DOHH2 (cell line): ENCODE results near the gene KLRC2.

Source experiments
- H3F3A ChIP-seq: fragments of 200-600 bp; sonication (generic), shearing (Covaris generic); 2 replicates; pipeline ENCODE4 v1.6.0; 2016; ENCODE audit warnings: antibody characterized with exemption, mild to moderate bottlenecking; ENCODE audit not compliant: control insufficient read depth, insufficient read depth
- H3K27ac ChIP-seq: fragments of 200-600 bp; sonication (generic); 2 replicates; pipeline ENCODE4 v1.5.1; 2014; ENCODE audit warnings: low read depth, mild to moderate bottlenecking, low read length, moderate library complexity
- H3K27me3 ChIP-seq: fragments of 200-600 bp; sonication (generic); 2 replicates; pipeline ENCODE4 v1.6.1; 2014; ENCODE audit warnings: mild to moderate bottlenecking, low read length, mixed read lengths; ENCODE audit not compliant: control insufficient read depth
- H3K36me3 ChIP-seq: fragments of 200-600 bp; sonication (generic); 2 replicates; pipeline ENCODE4 v1.6.1; 2014; ENCODE audit warnings: mild to moderate bottlenecking, low read length, moderate library complexity, mixed read lengths; ENCODE audit not compliant: control insufficient read depth
- H3K4me1 ChIP-seq: fragments of 200-600 bp; sonication (generic); 2 replicates; pipeline ENCODE4 v1.6.1; 2014; ENCODE audit warnings: mild to moderate bottlenecking, low read length, mixed read lengths; ENCODE audit not compliant: control insufficient read depth
- H3K4me2 ChIP-seq: fragments of 200-600 bp; sonication (generic); 2 replicates; pipeline ENCODE4 v1.6.0; 2014; ENCODE audit warnings: mild to moderate bottlenecking, low read length, moderate library complexity
- H3K4me3 ChIP-seq: fragments of 200-600 bp; sonication (generic); 2 replicates; pipeline ENCODE4 v1.5.1; 2014; ENCODE audit warnings: mild to moderate bottlenecking, low read length, mixed read lengths
- H3K79me2 ChIP-seq: fragments of 200-600 bp; sonication (generic); 2 replicates; pipeline ENCODE4 v1.6.1; 2014; ENCODE audit warnings: mild to moderate bottlenecking, low read length, mixed read lengths; ENCODE audit not compliant: control insufficient read depth
- H3K9me2 ChIP-seq: fragments of 200-600 bp; sonication (generic); replicated peaks from 2 replicates; pipeline ENCODE4 v1.6.1; 2014; ENCODE audit warnings: mild to moderate bottlenecking, low read length, mixed read lengths; ENCODE audit not compliant: control insufficient read depth
- H3K9me3 ChIP-seq: fragments of 200-600 bp; sonication (generic); 2 replicates; pipeline ENCODE4 v1.6.1; 2014; ENCODE audit warnings: antibody characterized with exemption, low read length, mixed read lengths; ENCODE audit not compliant: control insufficient read depth, insufficient read depth
- H4K20me1 ChIP-seq: fragments of 200-600 bp; sonication (generic); 2 replicates; pipeline ENCODE4 v1.6.0; 2014; ENCODE audit warnings: low read depth, mild to moderate bottlenecking, antibody characterized with exemption, low read length, moderate library complexity; ENCODE audit not compliant: control insufficient read depth, insufficient read depth
- CTCF ChIP-seq: fragments of 200-600 bp; sonication (generic); IDR thresholded peaks from one replicate; pipeline ENCODE4 v1.5.1; 2014; ENCODE audit warnings: antibody characterized with exemption, mild to moderate bottlenecking, low read depth, low read length; ENCODE audit not compliant: poor library complexity, severe bottlenecking
- EZH2phosphoT487 ChIP-seq: fragments of 200-600 bp; sonication (generic); IDR thresholded peaks from 2 replicates; pipeline ENCODE4 v1.6.1; 2017; ENCODE audit warnings: borderline replicate concordance, mild to moderate bottlenecking, antibody characterized with exemption, low read length, moderate library complexity, mixed read lengths

The KLRC2 gene

GRCh38 chr12:10408842-10409241, 27.0 kb downstream of the KLRC2 start:
- H3K27me3 ChIP-seq = no peaks in the 10 kb centered on the region
- no peaks in the 10 kb centered on the region for H3K36me3 ChIP-seq
- H3K79me2 ChIP-seq = no peaks in the 10 kb centered on the region
- TF ChIP-seq EZH2phosphoT487 (no peak), CTCF (no peak)
- peaks cover 6% of the 10 kb centered on the region for H3K4me1 ChIP-seq
- no peaks in the 10 kb centered on the region for H3F3A ChIP-seq
- no peak overlapping the region for H3K27ac ChIP-seq
- H3K9me2 ChIP-seq = no peaks in the 10 kb centered on the region
- no peak overlapping the region for H3K4me3 ChIP-seq
- no peak overlapping the region for H3K4me2 ChIP-seq
- H4K20me1 ChIP-seq = no peaks in the 10 kb centered on the region
- H3K9me3 ChIP-seq = no peaks in the 10 kb centered on the region

GRCh38 chr12:10406725-10407124, 29.1 kb downstream of the KLRC2 start:
- H3K9me3 ChIP-seq = no peaks in the 10 kb centered on the region
- H3F3A ChIP-seq = no peaks in the 10 kb centered on the region
- H4K20me1 ChIP-seq = no peaks in the 10 kb centered on the region
- H3K9me2 ChIP-seq = no peaks in the 10 kb centered on the region
- no peaks in the 10 kb centered on the region for H3K27me3 ChIP-seq
- H3K4me2 ChIP-seq = no peak overlapping the region
- no peak overlapping the region for H3K4me3 ChIP-seq
- H3K4me1 ChIP-seq = peaks cover 6% of the 10 kb centered on the region
- no peaks in the 10 kb centered on the region for H3K79me2 ChIP-seq
- H3K36me3 ChIP-seq = no peaks in the 10 kb centered on the region
- no peak for TF ChIP-seq CTCF
- TF ChIP-seq EZH2phosphoT487 = no peak
- H3K27ac ChIP-seq = no peak overlapping the region

GRCh38 chr12:10405294-10405693, 30.5 kb downstream of the KLRC2 start:
- H3K9me2 ChIP-seq = no peaks in the 10 kb centered on the region
- no peaks in the 10 kb centered on the region for H3K9me3 ChIP-seq
- no peak overlapping the region for H3K4me2 ChIP-seq
- no peak for TF ChIP-seq EZH2phosphoT487
- no peak for TF ChIP-seq CTCF
- no peaks in the 10 kb centered on the region for H3K27me3 ChIP-seq
- H3K36me3 ChIP-seq = no peaks in the 10 kb centered on the region
- 0 out of 2 replicates have a peak, but pooled peaks cover 2% of the 10 kb centered on the region for H3K4me1 ChIP-seq
- H3F3A ChIP-seq = no peaks in the 10 kb centered on the region
- no peaks in the 10 kb centered on the region for H3K79me2 ChIP-seq
- H3K4me3 ChIP-seq = no peak overlapping the region
- H3K27ac ChIP-seq = no peak overlapping the region
- H4K20me1 ChIP-seq = no peaks in the 10 kb centered on the region
